ENCODE data around the gene SDK1.

The SDK1 gene

DNA sequence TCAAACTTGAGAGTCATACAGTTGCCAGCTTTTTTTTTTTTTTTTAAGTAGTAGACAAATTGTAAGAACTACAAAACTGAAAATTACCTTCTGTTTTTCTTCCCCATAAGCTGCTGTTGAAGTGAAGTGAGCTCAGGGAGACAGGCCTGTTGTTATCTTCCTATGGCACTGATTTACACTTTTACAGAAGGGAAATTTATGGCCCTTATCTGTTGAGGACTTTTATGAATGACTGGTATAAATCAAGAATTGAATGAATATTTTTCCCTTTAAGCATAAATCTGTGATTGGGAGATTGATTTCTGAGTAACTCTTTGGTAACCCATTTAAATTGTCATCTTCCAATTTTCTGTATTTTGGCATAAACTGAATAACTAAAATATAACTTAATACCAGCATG, 124.0 kb downstream of the SDK1 start:
- ATAC-seq = no peak

DNA sequence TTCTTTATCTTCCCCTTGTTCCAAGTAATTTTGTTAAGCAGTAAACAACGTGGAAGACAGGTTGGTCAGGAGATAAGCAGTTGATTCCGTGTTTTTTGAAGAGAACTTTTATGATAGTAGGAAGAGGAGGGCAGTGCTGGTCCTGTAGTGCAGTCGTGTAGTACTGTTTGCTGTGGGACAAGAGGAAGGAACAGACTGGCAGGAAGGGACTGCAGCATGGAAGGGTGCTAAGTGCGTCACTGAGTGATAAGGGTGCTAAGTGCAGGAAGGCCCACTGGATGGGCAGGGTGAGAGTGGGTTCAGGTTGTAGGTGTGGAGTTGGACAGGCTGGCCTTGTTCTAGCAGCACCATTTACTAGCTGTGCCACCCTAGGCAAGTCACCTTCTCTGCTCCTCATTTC, 125.0 kb downstream of the SDK1 start:
- ATAC-seq = no peak

DNA sequence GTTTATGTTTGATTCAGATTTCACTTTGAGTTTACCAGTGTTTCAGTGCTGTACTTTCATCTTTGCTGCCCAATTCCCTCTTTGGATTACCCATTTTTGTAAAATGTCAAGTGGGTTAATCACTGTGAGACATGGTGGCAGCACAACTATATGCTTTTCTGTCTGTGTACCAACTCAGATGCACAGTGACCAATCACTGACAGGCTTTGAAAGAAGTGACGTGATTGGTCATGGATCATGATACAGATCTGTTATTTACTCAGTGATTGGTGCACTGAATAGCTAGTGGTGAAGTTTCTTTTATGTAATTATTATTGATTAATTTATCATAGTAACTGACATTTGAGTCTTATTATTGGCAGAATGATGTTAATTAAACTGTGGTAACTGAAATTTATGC, 126.9 kb downstream of the SDK1 start:
- no peak for ATAC-seq

DNA sequence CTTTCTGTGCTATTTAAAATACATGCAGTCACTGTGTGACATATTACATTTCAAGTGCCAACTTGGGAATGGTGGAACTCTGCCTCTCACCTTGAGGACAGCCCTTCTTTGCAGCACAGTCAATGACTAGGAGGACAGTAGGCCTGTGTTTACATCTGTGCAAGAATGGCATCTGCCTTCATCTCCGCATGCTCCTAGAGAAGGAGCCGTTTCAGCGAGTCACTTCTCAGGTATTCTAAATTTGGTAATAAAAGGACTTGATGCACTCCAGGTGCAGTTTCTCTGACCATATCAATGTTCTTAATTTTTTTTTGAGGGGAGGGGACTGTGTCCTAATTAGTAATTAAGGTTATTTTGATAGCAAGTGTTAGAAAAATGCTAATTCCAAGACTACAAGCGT, 128.9 kb downstream of the SDK1 start:
- ATAC-seq = no peak

DNA sequence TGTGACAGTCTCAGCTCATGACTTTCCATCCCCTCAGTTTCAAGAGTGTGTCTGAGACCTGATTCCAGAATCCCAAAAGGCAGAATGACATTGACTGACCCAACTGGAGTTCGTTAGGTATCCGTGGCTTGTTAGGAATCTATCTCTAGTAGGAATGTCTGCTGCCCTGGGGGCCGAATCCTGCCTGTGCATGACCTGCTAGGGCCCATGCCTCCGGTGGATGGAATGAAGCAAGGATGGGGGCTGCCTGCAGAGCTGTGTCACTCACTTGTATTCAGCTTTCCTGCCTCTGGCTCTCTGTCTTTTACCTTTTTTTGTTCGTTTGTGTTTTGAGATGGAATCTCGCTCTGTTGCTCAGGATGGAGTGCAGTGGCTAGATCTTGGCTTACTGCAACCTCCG, 129.5 kb downstream of the SDK1 start:
- ATAC-seq = no peak

DNA sequence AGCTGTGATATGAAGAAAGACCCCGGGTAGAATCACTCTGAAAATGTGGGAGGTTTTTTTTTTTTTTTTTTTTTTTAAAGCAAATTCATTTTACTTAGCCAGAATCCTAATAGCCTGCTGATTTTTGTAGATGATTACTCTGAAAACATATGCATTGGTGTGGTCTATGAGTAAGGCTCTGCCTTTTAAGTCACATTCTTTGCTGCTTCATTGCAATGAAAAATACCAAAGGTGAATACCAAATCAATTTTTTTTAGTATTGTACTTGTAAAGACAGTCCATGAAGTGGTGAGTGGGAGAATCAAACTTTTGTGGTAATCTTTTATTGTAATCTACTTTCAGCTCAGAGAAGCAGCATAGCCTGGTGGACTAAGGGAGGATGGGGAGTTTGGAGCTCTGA, 130.3 kb downstream of the SDK1 start:
- ATAC-seq = no peak

DNA sequence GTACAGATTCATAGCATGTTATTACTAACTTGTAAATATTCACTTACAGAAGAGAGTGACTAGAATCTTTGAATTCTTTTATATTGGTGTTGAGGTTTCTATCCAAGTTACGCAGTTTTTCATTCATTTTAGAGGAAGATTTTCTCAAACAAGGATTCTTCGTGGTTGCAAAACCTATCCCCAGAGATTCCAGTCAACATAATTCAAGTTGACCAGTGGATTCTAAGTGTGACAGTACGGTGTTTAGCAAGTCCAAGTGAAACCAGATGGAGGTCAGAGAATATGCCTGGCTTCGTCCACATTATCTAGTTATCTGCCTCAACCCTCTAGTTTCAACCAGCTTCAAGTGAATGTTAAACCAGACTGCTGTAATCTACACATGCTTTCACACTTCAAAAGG, 131.9 kb downstream of the SDK1 start:
- no peak for ATAC-seq

DNA sequence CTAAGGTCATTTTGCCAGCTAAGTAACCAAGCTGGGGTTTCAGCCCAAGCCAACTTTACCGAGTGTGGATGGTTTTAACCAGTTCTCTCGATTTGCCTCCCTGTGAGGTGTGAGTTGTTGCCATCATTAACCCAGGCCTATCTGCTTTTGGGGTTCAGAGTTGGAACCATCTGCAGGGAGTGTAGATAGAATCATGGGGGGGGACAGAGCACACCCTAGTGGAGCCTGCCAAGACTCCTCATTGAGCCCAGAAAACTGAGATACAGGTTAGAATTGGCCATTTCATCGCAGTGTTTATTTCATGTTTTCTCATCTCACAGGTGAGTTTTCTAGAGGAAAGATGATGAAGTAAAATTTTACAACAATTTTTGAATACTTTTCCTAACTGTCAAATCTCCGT, 133.6 kb downstream of the SDK1 start:
- ATAC-seq = no peak

DNA sequence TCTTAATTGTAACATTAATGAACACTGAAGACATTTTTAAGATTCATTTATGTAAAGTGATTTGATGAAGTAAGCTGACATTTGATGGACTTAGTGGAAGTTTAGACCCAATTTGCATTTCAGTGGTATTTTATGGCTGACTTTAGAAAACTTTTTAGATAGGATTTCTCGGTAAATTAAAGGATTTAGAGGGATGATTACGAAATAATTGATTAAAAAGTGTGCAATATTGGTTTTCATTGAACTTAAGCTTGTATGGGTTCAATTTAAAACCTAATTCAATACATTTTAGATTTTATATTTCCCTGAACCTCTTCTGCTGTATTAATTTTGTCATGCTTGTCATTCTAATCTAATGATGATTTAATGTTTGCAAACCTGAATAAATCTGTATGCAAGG, 135.1 kb downstream of the SDK1 start:
- no peak for ATAC-seq

DNA sequence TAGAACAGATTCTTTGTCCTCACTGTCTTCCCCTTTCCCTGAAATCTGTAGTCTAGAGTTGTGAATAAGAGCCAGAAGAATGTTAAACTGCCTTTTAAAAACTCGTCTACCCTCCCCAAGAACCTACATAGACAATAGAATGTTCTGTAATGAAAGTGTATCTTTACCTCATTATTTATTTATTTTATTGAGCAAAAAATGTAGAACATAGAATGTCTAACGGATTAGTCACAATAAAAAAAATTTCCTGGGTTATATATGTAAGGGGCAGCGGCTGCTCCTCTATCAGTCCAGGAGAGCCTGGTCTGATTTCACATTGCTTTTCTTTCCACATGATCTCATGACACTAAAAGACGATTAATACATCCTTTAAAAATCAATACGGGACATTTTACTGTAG, 135.7 kb downstream of the SDK1 start:
- ATAC-seq = no peak

DNA sequence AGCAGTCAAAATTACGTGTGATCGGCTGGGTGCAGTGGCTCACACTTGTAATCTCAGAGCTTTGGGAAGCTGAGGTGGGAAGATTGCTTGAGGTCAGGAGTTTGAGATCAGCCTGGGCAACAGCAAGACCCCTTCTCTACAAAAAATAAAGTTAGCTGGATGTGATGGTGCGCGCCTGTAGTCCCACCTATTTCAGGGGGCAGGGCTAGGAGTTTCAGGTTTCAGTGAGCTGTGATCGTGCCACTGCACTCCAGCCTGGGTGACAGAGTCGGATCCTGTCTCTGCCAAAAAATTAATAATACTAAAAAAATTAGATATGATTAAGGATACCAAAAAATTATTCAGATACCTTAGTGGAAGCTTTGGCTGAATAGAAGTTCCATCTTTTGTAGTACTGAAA, 136.4 kb downstream of the SDK1 start:
- no peak for ATAC-seq

DNA sequence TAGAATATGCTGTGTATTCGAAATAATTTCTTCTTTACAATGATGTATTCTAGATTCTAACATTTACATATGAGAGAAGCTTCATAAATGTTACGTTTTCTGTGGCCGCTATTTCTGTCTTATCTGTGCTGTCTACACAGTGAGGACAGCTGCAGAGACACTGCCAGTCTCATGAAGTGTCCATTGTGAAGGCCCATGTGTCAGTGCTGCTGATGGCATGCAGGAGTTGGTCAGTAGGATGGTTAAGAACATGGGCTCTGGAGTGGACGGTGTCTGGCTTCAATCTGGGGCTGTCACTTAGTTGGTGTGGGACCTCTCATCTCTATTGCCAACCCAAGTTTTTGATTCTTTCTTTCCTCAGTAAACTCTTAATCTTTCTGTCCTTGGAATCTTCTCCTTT, 137.3 kb downstream of the SDK1 start:
- no peak for ATAC-seq

DNA sequence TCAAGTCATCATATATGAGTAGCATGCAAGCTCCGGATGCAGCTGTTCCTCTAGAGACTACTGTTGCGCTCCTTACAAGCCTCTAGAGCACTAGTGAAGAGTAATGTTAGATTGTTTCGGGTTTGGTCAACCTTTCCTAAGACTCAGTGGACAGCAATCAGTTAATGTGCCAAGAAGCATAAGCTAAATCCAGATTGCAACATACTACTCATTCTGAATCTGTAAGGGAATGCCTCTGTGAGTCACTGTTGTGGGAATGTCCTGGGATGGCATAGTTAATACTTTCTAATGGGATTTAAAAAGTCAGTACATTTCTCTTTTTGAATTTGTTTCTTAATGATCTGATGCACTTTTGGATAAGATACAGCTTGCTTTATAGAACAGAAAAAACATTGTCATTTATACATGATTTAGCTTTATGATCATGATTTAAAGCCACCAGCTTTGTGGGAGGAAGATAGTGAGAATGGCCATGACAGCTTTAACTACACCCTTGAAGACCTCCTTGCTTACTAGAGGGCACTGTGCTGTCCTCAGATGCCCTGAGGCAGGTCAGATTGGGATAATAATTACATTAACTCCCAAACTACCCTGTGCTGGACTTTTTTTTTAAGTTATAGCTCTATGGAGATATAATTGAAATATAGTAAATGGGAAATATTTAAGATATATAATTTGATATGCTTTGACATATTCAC, 138.4 kb downstream of the SDK1 start:
- ATAC-seq = no peak

DNA sequence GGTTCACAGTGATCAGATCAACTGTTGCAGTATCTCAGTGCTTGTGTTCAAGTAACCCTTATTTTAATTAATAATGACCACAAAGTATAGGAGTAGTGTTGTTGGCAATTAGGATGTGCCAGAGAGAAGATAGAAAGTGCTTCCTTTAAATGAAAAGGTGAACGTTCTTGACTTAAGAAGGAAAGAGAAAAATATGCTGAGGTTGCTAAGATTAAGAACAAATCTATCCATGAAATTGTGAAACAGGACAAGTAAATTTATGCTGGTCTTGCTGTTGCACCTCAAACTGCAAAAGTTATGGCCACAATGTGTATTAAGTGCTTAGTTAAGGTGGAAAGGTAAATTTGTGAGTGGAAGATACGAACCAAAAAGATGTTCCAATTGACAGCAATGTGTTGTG, 139.5 kb downstream of the SDK1 start:
- ATAC-seq = no peak

DNA sequence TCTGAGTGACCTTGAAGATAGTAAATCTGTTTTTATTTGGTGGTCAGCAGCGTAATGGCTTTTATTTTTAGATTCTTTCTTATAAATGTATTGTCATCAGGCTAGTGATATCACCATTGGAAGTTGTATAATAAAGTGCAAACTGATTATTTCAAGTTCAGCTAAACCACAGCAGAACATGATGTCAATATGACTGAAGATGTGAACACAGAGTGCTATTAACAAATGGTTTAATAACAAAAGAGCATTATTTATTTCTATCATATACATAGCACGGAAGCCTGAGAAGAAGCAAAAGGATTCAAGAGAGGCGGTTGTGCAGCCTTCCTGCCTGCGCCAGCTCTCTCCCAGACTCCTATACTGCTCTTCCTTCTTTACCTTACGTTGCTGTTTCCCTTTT, 142.7 kb downstream of the SDK1 start:
- ATAC-seq = no peak

DNA sequence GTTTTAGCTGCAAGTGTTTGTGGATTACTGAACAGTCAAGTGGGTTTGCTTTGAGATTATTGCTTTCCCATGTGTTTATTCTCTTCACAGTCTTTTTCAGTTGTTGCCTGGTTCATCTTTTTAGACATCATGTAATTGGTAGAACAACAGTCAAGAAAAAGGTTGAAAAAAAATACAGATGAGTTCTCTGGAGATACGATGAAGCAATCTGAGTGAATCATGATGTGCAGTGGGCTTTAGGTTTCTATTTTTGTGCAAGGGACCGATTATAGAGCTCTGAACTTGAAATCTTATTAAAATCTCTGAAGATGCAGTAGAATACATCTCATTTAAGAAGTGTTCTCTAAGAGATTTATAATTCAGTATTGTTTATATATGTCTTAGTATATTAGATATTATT, 145.7 kb downstream of the SDK1 start:
- no peak for ATAC-seq

DNA sequence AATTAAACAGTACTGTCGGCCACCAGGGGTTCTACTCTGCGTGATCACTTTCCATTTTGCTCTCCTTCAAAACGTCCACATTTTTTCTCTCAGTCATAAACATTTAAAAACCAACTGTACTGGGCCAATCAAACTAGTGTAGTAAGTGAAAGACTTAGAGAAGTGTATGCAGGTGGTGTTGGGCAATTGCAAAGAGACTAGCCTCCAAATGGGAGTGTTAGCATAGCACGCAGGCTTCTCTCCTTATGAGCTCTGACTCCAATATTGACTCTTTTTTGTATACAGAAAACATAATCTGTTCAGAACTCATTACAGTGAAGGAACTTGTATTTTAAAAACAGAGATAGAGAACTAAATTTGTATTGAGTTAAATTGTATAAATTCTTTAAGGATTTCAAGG, 150.6 kb downstream of the SDK1 start:
- ATAC-seq = no peak

DNA sequence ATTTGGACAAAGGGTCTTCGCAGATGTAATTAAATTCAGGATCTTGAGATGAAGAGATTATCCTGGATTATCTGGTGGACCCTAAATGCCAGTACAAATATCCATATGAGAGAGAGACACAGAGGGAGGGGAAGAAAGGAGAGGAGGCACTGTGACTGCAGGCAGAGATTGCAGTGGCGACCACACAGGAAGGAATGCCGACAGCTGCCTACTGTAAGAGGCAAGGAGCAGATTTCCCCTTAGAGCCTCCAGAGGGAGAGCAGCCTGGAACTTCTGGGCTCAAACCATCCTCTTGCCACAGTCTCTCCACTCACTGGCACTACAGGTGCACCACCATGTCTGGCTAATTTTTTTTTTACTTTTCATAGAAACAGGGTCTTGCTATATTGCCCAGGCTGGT, 152.3 kb downstream of the SDK1 start:
- no peak for ATAC-seq

DNA sequence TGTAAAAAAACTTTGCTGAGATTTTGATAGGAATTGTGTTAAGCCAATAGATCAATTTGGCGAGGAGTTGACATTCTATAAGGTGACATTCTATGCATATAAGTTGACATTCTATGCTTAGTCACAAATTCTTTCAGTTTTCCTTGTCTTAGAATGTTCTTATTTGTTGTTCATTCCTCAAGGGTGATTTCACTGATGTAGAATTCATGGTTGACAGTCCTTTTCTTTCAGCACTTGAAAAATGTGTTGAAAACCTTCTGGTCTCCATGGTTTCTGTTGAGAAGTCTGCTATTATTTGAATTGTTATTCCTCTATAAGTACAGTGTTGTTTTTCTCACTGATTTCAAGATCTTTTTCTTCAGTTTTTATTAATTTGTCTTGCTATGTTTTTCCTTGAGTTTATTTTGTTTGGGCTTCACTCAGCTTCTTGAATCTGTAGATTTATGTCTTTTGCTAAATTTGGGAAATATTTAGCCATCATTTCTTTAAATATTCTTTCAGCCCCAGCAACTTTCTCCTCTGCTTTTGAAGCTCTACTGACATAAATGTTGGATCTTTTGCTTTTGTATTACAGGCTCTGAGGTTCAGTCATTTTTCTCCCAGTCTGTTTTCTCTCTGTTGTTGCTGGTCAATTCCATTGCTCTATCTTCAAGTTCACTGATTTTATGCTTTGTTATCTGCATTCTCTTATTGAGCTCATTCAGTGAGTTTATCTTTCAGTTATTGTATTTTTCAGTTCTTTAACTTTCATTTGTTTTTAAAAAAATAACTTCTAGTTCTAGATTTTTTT, 154.9 kb downstream of the SDK1 start:
- no peak for ATAC-seq

DNA sequence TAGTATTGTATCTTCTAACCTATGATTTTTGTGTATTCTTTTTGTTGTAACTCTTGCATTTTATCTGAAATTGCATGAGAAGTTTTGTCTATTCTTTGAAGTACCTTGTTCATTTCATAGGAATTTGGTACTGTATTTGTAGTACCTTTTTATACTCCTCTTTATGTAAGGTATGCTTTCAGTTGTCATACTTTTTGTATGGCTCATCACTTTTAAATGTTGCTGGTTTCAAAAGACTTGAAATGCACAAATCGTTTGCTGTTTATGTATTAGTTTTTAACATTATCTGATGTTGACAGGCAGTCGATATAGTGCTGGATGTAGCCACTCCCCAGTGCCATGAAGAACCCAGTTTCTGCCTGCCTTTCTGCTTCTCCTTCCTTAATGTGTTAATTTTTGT, 158.1 kb downstream of the SDK1 start:
- ATAC-seq = no peak

DNA sequence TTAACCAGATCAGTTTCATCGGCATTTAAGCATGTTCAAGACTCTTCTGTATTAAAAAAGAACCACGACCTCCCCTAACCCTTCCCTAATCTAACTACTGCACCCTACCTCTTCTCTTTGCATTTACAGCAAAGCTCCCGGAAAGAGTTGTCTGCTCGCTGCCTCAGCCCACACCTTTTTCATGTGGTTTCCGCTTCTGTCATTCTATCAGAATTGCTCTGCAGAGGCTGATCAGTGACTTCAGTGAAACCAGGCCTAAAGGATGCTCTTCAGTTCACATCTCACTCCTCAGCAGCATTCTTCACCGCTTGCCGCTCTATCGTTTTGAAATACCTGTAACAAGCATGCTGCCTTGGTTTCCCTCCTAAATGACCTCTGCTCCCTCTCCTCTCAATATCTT, 160.9 kb downstream of the SDK1 start:
- ATAC-seq = peak; percentile 94 to 96

DNA sequence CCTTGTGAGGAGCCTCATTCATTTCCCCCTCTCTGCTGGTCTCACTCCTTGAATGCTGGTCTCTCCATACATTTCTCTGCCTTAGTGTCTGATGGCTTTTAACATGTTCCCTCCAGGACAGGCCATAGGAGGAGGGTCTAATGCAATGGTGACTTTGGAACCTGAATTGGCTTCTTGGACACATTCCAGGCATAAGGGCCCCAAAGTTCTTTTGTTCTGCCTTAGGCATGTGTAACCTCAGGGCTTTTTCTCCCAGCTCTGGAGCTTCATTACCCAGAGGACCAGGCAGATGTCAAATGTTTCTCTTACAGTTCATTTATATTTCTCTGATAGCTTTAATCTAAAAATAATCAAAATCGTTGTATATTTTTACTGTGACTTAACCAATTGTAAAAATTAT, 162.6 kb downstream of the SDK1 start:
- no peak for ATAC-seq

DNA sequence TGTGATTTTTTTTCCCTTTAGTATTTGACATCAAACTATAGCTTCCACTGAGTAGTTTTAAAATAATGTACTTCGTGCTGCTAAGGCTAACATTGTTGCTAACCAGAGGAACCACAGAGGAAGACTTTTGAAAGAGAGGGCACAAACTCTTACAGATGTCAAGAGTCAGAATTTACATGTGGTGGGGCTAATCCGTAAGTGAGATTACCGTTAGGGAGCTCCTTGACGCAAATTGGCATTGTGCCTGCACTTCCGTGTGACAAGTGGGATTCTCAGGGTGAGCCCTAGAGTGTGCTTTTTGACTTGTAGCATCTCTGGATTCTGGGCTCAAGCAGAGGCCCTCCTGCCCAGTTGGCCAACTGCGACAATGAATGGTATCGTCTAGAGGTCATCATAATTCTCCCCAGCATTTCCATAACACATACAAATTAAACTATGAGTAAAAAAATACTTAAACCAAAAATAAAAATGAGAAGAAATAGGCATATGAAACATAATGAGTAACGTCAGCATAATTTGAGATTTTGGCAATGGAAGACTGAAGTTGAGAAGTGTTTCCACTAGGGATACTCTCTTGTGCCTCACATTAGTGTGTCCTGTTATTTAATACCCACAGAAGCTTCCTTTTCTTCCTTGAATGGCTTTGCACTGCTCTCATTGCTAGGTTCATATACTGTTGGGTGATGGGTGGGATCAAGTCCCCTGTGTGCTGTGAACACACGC, 164.0 kb downstream of the SDK1 start:
- ATAC-seq = no peak

DNA sequence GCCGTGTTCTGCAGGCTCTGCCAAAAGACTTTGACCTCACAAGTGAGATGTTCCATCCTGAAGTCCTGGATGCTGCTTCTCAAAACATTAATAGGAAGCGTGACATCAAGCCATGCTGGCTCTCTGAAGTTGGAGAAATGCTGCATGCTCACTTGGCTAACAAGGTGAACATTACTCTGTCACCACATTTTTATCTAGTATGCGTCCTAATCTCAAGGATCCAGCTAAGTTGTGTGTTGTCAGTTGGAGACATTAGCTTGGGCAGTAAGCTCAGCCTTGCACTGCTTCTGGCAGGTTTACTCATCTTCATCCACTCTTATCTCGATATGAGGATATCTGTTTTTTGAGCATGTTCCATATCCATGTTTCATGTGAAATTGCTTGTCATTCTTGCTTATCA, 165.2 kb downstream of the SDK1 start:
- ATAC-seq = no peak
